ENCODE measurements around the gene TMEM107.

Gene TMEM107

DNA sequence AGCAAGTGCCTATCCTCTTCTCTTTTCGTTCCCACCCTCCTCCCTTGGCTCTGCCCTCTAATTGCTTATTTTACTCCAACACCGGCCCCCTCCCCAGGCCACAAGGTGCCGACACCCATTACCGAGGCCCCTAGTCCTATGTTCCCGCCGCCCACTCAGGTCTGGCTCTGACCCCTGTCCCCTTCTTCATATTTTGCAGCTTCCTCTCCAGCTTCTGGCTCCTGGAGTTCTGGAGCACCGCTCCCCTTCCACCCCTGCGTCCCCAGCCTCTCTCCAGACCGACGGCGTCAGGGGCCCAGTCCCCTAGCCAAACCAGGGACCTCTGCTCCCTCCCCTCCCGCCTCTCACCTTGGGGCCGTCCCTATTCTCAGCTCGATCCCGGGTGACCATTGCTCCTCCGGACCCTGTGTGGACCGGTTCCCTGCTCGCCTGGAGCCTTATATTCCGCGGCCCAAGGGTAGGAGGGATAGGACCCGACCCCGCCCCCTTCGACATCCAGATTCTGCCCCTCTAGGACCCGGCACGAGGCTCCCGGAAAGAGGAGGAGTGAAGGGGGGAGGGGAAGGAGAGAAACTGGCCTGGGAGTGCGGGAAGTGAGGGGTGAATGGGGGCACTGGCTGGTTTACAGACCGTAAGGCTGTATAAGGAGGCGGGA is 52.4 kb downstream of the TMEM107 start, which contains the start of gene HES7:
HES7 (minus strand) TSS at position 412 of the 655 bp plus-strand sequence; CDS start at position 390, 22 bp downstream.
- H2AFZ ChIP-seq (ENCODE audit: low read length) = peak within 1 kb of the TSS; percentile 57; the same call in 1 of the 2 replicates
- no peak within 1 kb of the TSS for H3K27ac ChIP-seq (ENCODE audit: low read length)
- DNase-seq = no peak
- H3F3A ChIP-seq (ENCODE audit: insufficient read depth, low read length) = peaks cover 52% of the 10 kb centered on the region
- no peaks in the 10 kb centered on the region for H3K9me2 ChIP-seq (replicated peaks; ENCODE audit: insufficient read depth, low read length)
- peak within 1 kb of the TSS; percentile 84 for H3K4me3 ChIP-seq (ENCODE audit: low read length)
- H3K36me3 ChIP-seq (replicated peaks; ENCODE audit: insufficient read depth, low read length) = no peaks in the 10 kb centered on the region
- no peak for TF ChIP-seq EZH2phosphoT487 (IDR thresholded peaks at IDR 0.05; ENCODE audit: low read length)
- no peak for TF ChIP-seq EZH2 (optimal IDR thresholded peaks at IDR 0.05; ENCODE audit: low read depth, low read length)
- TF ChIP-seq, protein P1, sequence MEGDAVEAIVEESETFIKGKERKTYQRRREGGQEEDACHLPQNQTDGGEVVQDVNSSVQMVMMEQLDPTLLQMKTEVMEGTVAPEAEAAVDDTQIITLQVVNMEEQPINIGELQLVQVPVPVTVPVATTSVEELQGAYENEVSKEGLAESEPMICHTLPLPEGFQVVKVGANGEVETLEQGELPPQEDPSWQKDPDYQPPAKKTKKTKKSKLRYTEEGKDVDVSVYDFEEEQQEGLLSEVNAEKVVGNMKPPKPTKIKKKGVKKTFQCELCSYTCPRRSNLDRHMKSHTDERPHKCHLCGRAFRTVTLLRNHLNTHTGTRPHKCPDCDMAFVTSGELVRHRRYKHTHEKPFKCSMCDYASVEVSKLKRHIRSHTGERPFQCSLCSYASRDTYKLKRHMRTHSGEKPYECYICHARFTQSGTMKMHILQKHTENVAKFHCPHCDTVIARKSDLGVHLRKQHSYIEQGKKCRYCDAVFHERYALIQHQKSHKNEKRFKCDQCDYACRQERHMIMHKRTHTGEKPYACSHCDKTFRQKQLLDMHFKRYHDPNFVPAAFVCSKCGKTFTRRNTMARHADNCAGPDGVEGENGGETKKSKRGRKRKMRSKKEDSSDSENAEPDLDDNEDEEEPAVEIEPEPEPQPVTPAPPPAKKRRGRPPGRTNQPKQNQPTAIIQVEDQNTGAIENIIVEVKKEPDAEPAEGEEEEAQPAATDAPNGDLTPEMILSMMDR (IDR thresholded peaks at IDR 0.05; ENCODE audit: low read length) = no peak
- no peaks in the 10 kb centered on the region; the same call in 1 of the 2 replicates for H4K20me1 ChIP-seq (ENCODE audit: insufficient read depth, low read length)
- H3K79me2 ChIP-seq (ENCODE audit: low read length) = no peaks in the 10 kb centered on the region
- H3K9ac ChIP-seq (ENCODE audit: low read length) = peak within 1 kb of the TSS; percentile 20; the same call in 1 of the 2 replicates
- peaks cover 25% of the 10 kb centered on the region for H3K4me1 ChIP-seq (ENCODE audit: low read length)
- peak within 1 kb of the TSS; percentile 100 for H3K4me2 ChIP-seq (ENCODE audit: low read depth, low read length)
- peaks cover 33% of the 10 kb centered on the region for H3K27me3 ChIP-seq (replicated peaks; ENCODE audit: insufficient read depth, low read length)
- no peaks in the 10 kb centered on the region for H3K9me3 ChIP-seq (replicated peaks; ENCODE audit: insufficient read depth, low read length)

DNA sequence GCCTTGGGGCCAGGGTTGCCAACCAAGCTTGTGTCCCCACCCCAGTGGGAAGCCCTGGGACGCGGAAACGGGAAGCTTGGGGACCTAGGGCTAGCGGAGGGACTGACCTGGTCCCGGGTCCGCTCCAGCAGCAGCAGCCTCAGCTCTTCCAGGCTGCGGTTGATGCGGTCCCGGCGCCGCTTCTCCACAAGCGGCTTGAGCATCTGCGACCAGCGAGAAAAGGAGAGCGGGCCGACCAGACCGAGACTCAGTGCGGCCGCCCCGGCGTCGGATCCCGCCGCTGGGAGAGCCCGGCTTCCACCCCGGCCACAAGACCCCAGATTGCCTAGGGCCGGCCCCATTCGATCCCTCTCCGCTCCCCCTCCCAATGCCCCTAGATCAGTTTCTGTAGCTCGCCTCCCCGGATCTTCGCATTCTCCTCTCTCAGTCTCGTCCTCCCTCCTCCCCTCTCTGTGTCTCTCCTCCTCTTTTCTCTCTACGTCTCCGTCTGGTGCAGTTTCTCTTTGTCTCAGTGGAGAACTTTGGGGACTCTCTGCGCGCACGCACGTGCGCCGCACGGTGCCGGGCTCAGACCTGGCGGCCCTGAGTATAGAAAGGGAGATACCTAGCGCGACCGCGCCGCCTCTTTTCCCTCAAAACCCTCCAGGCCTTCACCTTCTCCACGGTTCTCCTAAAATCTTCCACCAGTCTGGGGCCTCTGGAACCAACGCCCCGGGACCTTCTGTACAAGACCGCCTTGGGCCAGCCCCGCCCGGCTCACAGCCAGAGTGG is 53.1 kb downstream of the TMEM107 start:
- H3K9ac ChIP-seq (ENCODE audit: low read length) = peak overlapping the region; percentile 20; the same call in 1 of the 2 replicates
- no peaks in the 10 kb centered on the region for H3K79me2 ChIP-seq (ENCODE audit: low read length)
- H2AFZ ChIP-seq (ENCODE audit: low read length) = peak overlapping the region; percentile 57; the same call in 1 of the 2 replicates
- no peaks in the 10 kb centered on the region for H3K9me3 ChIP-seq (replicated peaks; ENCODE audit: insufficient read depth, low read length)
- H3K4me1 ChIP-seq (ENCODE audit: low read length) = peaks cover 25% of the 10 kb centered on the region
- TF ChIP-seq EZH2phosphoT487 (IDR thresholded peaks at IDR 0.05; ENCODE audit: low read length) (no peak), EZH2 (optimal IDR thresholded peaks at IDR 0.05; ENCODE audit: low read depth, low read length) (no peak)
- TF ChIP-seq, protein P1 (IDR thresholded peaks at IDR 0.05; ENCODE audit: low read length) = no peak
- H3K9me2 ChIP-seq (replicated peaks; ENCODE audit: insufficient read depth, low read length) = no peaks in the 10 kb centered on the region
- H3K27me3 ChIP-seq (replicated peaks; ENCODE audit: insufficient read depth, low read length) = peaks cover 26% of the 10 kb centered on the region
- H4K20me1 ChIP-seq (ENCODE audit: insufficient read depth, low read length) = no peaks in the 10 kb centered on the region; the same call in 1 of the 2 replicates
- H3K27ac ChIP-seq (ENCODE audit: low read length) = no peak overlapping the region
- peak; percentile 58 for DNase-seq
- peaks cover 57% of the 10 kb centered on the region for H3F3A ChIP-seq (ENCODE audit: insufficient read depth, low read length)
- peak overlapping the region; percentile 100 for H3K4me2 ChIP-seq (ENCODE audit: low read depth, low read length)
- H3K4me3 ChIP-seq (ENCODE audit: low read length) = peak overlapping the region; percentile 84
- no peaks in the 10 kb centered on the region for H3K36me3 ChIP-seq (replicated peaks; ENCODE audit: insufficient read depth, low read length)

Data from MM.1S (cell line).